Cardiac muscle cell (in vitro differentiated cells and primary cell): ENCODE data around the gene ZNF580. TPM values are rescaled to one million over a fixed set of nuclear protein-coding genes. Genes with fewer than 3 reads are reported as not detected.

ENCODE experiments used
- DNase-seq, 2 donors: peaks; one replicate each; pipeline versions ENCODE4 v3.0.0 to v3.0.0-alpha.2; 2010 to 2017; ENCODE audit warnings: low read depth in 1 of 2, low spot score in 1 of 2
- H3K27ac ChIP-seq: fragments of 200-600 bp; sonication (generic); 2 replicates; pipeline ENCODE4 v1.5.1; 2016
- H3K27me3 ChIP-seq: fragments of 200-600 bp; sonication (generic); 2 replicates; pipeline ENCODE4 v1.6.0; 2016; ENCODE audit warnings: control low read depth
- H3K36me3 ChIP-seq: fragments of 200-600 bp; sonication (generic); 2 replicates; pipeline ENCODE4 v1.5.1; 2016; ENCODE audit warnings: control low read depth
- H3K4me1 ChIP-seq: fragments of 200-600 bp; sonication (generic); 2 replicates; pipeline ENCODE4 v1.8.1; 2017; ENCODE audit warnings: low read depth, mild to moderate bottlenecking, mixed run types
- H3K4me3 ChIP-seq: fragments of 200-600 bp; sonication (generic); 2 replicates; pipeline ENCODE4 v1.5.1; 2016; ENCODE audit warnings: mild to moderate bottlenecking
- H3K9me3 ChIP-seq: fragments of 200-600 bp; sonication (generic); 2 replicates; pipeline ENCODE4 v1.5.1; 2017; ENCODE audit warnings: low read depth, mild to moderate bottlenecking, control low read depth
- CTCF ChIP-seq: IDR thresholded peaks from 2 replicates; pipeline ENCODE4 v1.5.1; 2012; ENCODE audit warnings: low read depth, mild to moderate bottlenecking, low read length
- polyA plus RNA-seq: library from polyadenylated mRNA; unstranded; fragments of >200 nt; fragmentation: Nextera tagmentation; extraction: Ambion mirVana; gene quantifications from 2 replicates; pipeline ENCODE4 v1.2.1, GENCODE V29; 2016
- total RNA-seq: library from RNA; depleted of rRNA; stranded (reverse); fragments of >200 nt; gene quantifications from 2 replicates; pipeline ENCODE4 v1.2.3, GENCODE V29; 2016

The ZNF580 gene
- total and polyA plus RNA-seq, 2 experiments from 2014 or later: 78.4 to 124 TPM

- no peak overlapping the region for H3K4me3 ChIP-seq
- H3K27ac ChIP-seq: no peak overlapping the region
- peaks cover 16% of the 10 kb centered on the region for H3K4me1 ChIP-seq
- no peak for DNase-seq
- H3K9me3 ChIP-seq: no peaks in the 10 kb centered on the region
- no peaks in the 10 kb centered on the region for H3K27me3 ChIP-seq
- H3K36me3 ChIP-seq: no peaks in the 10 kb centered on the region
- TF ChIP-seq CTCF: no peak
Measured at GRCh38 chr19:55609326-55609725, 31.5 kb upstream of the ZNF580 start.

GRCh38 chr19:55611300-55611982, 29.4 kb upstream of the ZNF580 start:
- Histone ChIP-seq H3K27me3 (no peaks in the 10 kb centered on the region), H3K27ac (peak overlapping the region; percentile 85)

GRCh38 chr19:55611983-55612645, 28.7 kb upstream of the ZNF580 start:
- H3K36me3 ChIP-seq: peaks cover 14% of the 10 kb centered on the region
- no peaks in the 10 kb centered on the region for H3K9me3 ChIP-seq
- DNase-seq: no peak
- no peak for TF ChIP-seq CTCF
- no peaks in the 10 kb centered on the region for H3K27me3 ChIP-seq
- no peak overlapping the region for H3K4me3 ChIP-seq
- H3K27ac ChIP-seq: peak overlapping the region; percentile 53
- peaks cover 10% of the 10 kb centered on the region for H3K4me1 ChIP-seq

More at GRCh38 chr19:55611300-55611982, 29.4 kb upstream of the ZNF580 start:
- no peaks in the 10 kb centered on the region for H3K9me3 ChIP-seq
- no peak overlapping the region for H3K4me3 ChIP-seq
- H3K4me1 ChIP-seq: peaks cover 14% of the 10 kb centered on the region
- peaks cover 8% of the 10 kb centered on the region for H3K36me3 ChIP-seq
- no peak for TF ChIP-seq CTCF
- DNase-seq: no peak

GRCh38 chr19:55613396-55613795, 27.4 kb upstream of the ZNF580 start:
- no peak for DNase-seq
- no peaks in the 10 kb centered on the region for H3K9me3 ChIP-seq

More at GRCh38 chr19:55613396-55613795, 27.4 kb upstream of the ZNF580 start:
- peaks cover 10% of the 10 kb centered on the region for H3K4me1 ChIP-seq
- H3K27ac ChIP-seq: peak overlapping the region; percentile 34
- H3K36me3 ChIP-seq: peaks cover 19% of the 10 kb centered on the region
- no peaks in the 10 kb centered on the region for H3K27me3 ChIP-seq
- no peak for TF ChIP-seq CTCF
- no peak overlapping the region for H3K4me3 ChIP-seq
